H9 (cell line): Measurements from ENCODE around the gene TRIM17. TPM values are rescaled to one million over a fixed set of nuclear protein-coding genes. Genes with fewer than 3 reads are reported as not detected.

Experiments
- DNase-seq: peaks from one replicate; pipeline ENCODE4 v3.0.0-alpha.2; 2017
- H2AFZ ChIP-seq: one replicate; pipeline ENCODE4 v1.6.1; 2013; ENCODE audit warnings: mild to moderate bottlenecking, low read length, control low read depth, moderate library complexity
- H2AK5ac ChIP-seq: 2 replicates; pipeline ENCODE4 v1.6.1; 2013; ENCODE audit warnings: low read length, control low read depth, mixed read lengths; ENCODE audit not compliant: insufficient read length
- H2BK120ac ChIP-seq: one replicate; pipeline ENCODE4 v1.6.1; 2013; ENCODE audit warnings: low read depth, mild to moderate bottlenecking, low read length, control low read depth, inconsistent platforms; ENCODE audit not compliant: poor library complexity, severe bottlenecking
- H2BK12ac ChIP-seq: 2 replicates; pipeline ENCODE4 v1.6.1; 2013; ENCODE audit warnings: low read length, control low read depth, mixed read lengths, low read depth; ENCODE audit not compliant: insufficient read length
- H2BK15ac ChIP-seq: 2 replicates; pipeline ENCODE4 v1.6.1; 2013; ENCODE audit warnings: low read depth, low read length, control low read depth
- H2BK20ac ChIP-seq: one replicate; pipeline ENCODE4 v1.6.1; 2013; ENCODE audit warnings: low read depth, mild to moderate bottlenecking, low read length, control low read depth, inconsistent platforms; ENCODE audit not compliant: poor library complexity, severe bottlenecking
- H2BK5ac ChIP-seq: 2 replicates; pipeline ENCODE4 v1.6.1; 2013; ENCODE audit warnings: low read length, control low read depth, mixed read lengths; ENCODE audit not compliant: insufficient read length
- H3K14ac ChIP-seq: 2 replicates; pipeline ENCODE4 v1.6.1; 2013; ENCODE audit warnings: low read length, control low read depth; ENCODE audit not compliant: insufficient read depth
- H3K18ac ChIP-seq: 2 replicates; pipeline ENCODE4 v1.6.1; 2013; ENCODE audit warnings: low read depth, mild to moderate bottlenecking, mixed read lengths, low read length, control low read depth; ENCODE audit not compliant: insufficient read length
- H3K23ac ChIP-seq: 2 replicates; pipeline ENCODE4 v1.6.1; 2013; ENCODE audit warnings: low read length, control low read depth, mixed read lengths, low read depth; ENCODE audit not compliant: insufficient read length
- H3K23me2 ChIP-seq: 2 replicates; pipeline ENCODE4 v1.6.1; 2013; ENCODE audit warnings: low read depth, mild to moderate bottlenecking, mixed read lengths, low read length, control low read depth; ENCODE audit not compliant: insufficient read length, poor library complexity, severe bottlenecking
- H3K27ac ChIP-seq: 2 replicates; pipeline ENCODE4 v1.5.1; 2013; ENCODE audit warnings: low read length, control low read depth, mixed read lengths, low read depth; ENCODE audit not compliant: insufficient read length
- H3K27me3 ChIP-seq: 2 replicates; pipeline ENCODE4 v1.6.1; 2013; ENCODE audit warnings: low read length, control low read depth, inconsistent platforms; ENCODE audit not compliant: insufficient read depth
- H3K4ac ChIP-seq: 2 replicates; pipeline ENCODE4 v1.6.1; 2013; ENCODE audit warnings: low read depth, mild to moderate bottlenecking, control low read depth, inconsistent platforms, low read length, moderate library complexity
- H3K4me1 ChIP-seq: 2 replicates; pipeline ENCODE4 v1.6.1; 2013; ENCODE audit warnings: low read length, control low read depth, inconsistent platforms; ENCODE audit not compliant: insufficient read depth
- H3K4me2 ChIP-seq: 2 replicates; pipeline ENCODE4 v1.6.1; 2013; ENCODE audit warnings: low read length, control low read depth, mixed read lengths; ENCODE audit not compliant: insufficient read length, insufficient read depth
- H3K56ac ChIP-seq: 2 replicates; pipeline ENCODE4 v1.6.1; 2013; ENCODE audit warnings: low read depth, mild to moderate bottlenecking, mixed read lengths, low read length, control low read depth; ENCODE audit not compliant: insufficient read length
- H3K79me1 ChIP-seq: 2 replicates; pipeline ENCODE4 v1.6.1; 2013; ENCODE audit warnings: low read depth, mild to moderate bottlenecking, moderate library complexity, low read length, control low read depth, inconsistent platforms; ENCODE audit not compliant: insufficient read depth, poor library complexity, severe bottlenecking
- H3K79me2 ChIP-seq: 2 replicates; pipeline ENCODE4 v1.6.1; 2013; ENCODE audit warnings: low read length, control low read depth, inconsistent platforms; ENCODE audit not compliant: insufficient read depth
- H3K9ac ChIP-seq: 2 replicates; pipeline ENCODE4 v1.6.1; 2013; ENCODE audit warnings: low read length, control low read depth, mixed read lengths; ENCODE audit not compliant: insufficient read length; ENCODE audit errors: extremely low read depth
- H3K9me3 ChIP-seq: one replicate; pipeline ENCODE4 v1.6.1; 2013; ENCODE audit warnings: low read depth, low read length, inconsistent platforms; ENCODE audit not compliant: control insufficient read depth
- H3T11ph ChIP-seq: one replicate; pipeline ENCODE4 v1.6.1; 2013; ENCODE audit warnings: mild to moderate bottlenecking, low read length, control low read depth, inconsistent platforms
- H4K20me1 ChIP-seq: one replicate; pipeline ENCODE4 v1.6.1; 2013; ENCODE audit not compliant: control insufficient read depth, insufficient read length, insufficient read depth
- H4K5ac ChIP-seq: 2 replicates; pipeline ENCODE4 v1.6.1; 2013; ENCODE audit warnings: low read depth, mild to moderate bottlenecking, mixed read lengths, low read length, control low read depth; ENCODE audit not compliant: insufficient read length
- H4K8ac ChIP-seq: replicated peaks from 2 replicates; pipeline ENCODE4 v1.6.1; 2013; ENCODE audit warnings: low read length, control low read depth, mixed read lengths, low read depth; ENCODE audit not compliant: insufficient read length
- H4K91ac ChIP-seq: 2 replicates; pipeline ENCODE4 v1.6.1; 2013; ENCODE audit warnings: low read depth, mild to moderate bottlenecking, moderate library complexity, mixed read lengths, low read length, control low read depth; ENCODE audit not compliant: insufficient read length
- H3K27ac Mint-ChIP-seq, 3 experiments: 2 replicates in 2 of 3; 3 replicates in 1 of 3; pipeline ENCODE4 v1.8.0; 2020 to 2021; ENCODE audit warnings: mixed read lengths in 3 of 3, mild to moderate bottlenecking in 1 of 3, moderate library complexity in 1 of 3
- H3K27me3 Mint-ChIP-seq: 2 replicates; pipeline ENCODE4 v1.8.0; 2021; ENCODE audit warnings: low read depth, mild to moderate bottlenecking, moderate library complexity, mixed read lengths
- H3K36me3 Mint-ChIP-seq, 3 experiments: 2 replicates in 2 of 3; 3 replicates in 1 of 3; pipeline ENCODE4 v1.8.0; 2020 to 2021; ENCODE audit warnings: low read depth in 3 of 3, mixed read lengths in 3 of 3; ENCODE audit not compliant: insufficient read depth in 1 of 3
- H3K4me1 Mint-ChIP-seq, 2 experiments: 2 replicates each; pipeline ENCODE4 v1.8.0; 2020; ENCODE audit warnings: mixed read lengths in 2 of 2
- H3K4me3 Mint-ChIP-seq, 2 experiments: 2 replicates in 1 of 2; 3 replicates in 1 of 2; pipeline ENCODE4 v1.8.0; 2020 to 2021; ENCODE audit warnings: mild to moderate bottlenecking in 2 of 2, mixed read lengths in 2 of 2, moderate library complexity in 1 of 2
- H3K9me3 Mint-ChIP-seq, 2 experiments: 2 replicates in 1 of 2; 3 replicates in 1 of 2; pipeline ENCODE4 v1.8.0; 2020; ENCODE audit warnings: mild to moderate bottlenecking in 2 of 2, mixed read lengths in 2 of 2, moderate library complexity in 1 of 2
- WGBS: extraction: QIAGEN DNeasy Blood & Tissue Kit; methylation state at CpG from one replicate; pipeline ENCODE4 v1.1.7; 2013; ENCODE audit warnings: missing lambda C conversion rate, low lambda C conversion rate, mixed read lengths; ENCODE audit not compliant: insufficient read length; ENCODE audit errors: extremely low coverage; 5-methylcytosine and 5-hydroxymethylcytosine counted together
- total RNA-seq: library from RNA; stranded (reverse); gene quantifications from 2 replicates; pipeline ENCODE4 v1.2.1, GENCODE V29; 2021
- TF ChIP-seq, protein P1 (sequence below): fragments of 200-600 bp; sonication (generic); conservative IDR thresholded peaks from 3 replicates; pipeline ENCODE4 v1.8.0; 2021; ENCODE audit warnings: antibody characterized with exemption, mild to moderate bottlenecking

Gene TRIM17
- total RNA-seq, 1 experiment from 2014 or later: 2.8 TPM

- H3K4me3 Mint-ChIP-seq: peak overlapping the region; percentile 35 to 78
- WGBS: no CpG with 5 or more reads among the region's 1 CpG
- TF ChIP-seq, protein P1, sequence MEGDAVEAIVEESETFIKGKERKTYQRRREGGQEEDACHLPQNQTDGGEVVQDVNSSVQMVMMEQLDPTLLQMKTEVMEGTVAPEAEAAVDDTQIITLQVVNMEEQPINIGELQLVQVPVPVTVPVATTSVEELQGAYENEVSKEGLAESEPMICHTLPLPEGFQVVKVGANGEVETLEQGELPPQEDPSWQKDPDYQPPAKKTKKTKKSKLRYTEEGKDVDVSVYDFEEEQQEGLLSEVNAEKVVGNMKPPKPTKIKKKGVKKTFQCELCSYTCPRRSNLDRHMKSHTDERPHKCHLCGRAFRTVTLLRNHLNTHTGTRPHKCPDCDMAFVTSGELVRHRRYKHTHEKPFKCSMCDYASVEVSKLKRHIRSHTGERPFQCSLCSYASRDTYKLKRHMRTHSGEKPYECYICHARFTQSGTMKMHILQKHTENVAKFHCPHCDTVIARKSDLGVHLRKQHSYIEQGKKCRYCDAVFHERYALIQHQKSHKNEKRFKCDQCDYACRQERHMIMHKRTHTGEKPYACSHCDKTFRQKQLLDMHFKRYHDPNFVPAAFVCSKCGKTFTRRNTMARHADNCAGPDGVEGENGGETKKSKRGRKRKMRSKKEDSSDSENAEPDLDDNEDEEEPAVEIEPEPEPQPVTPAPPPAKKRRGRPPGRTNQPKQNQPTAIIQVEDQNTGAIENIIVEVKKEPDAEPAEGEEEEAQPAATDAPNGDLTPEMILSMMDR: no peak; the same call in 2 of the 3 replicates
- Histone ChIP-seq H3K9ac (no peak overlapping the region), H4K8ac (no peak overlapping the region), H3K56ac (no peak overlapping the region), H3K79me2 (no peaks in the 10 kb centered on the region), H2AK5ac (no peak overlapping the region), H3T11ph (no peak overlapping the region), H3K23ac (no peak overlapping the region), H4K20me1 (no peaks in the 10 kb centered on the region), H2BK15ac (no peak overlapping the region), H3K4me1 (no peaks in the 10 kb centered on the region), H3K27ac (no peak overlapping the region), H2BK20ac (no peak overlapping the region), H2AFZ (no peak overlapping the region), H3K79me1 (no peaks in the 10 kb centered on the region), H2BK120ac (no peak overlapping the region), H3K18ac (no peak overlapping the region), H3K4ac (no peak overlapping the region), H2BK5ac (no peak overlapping the region), H3K9me3 (no peaks in the 10 kb centered on the region), H3K27me3 (no peaks in the 10 kb centered on the region), H4K5ac (no peak overlapping the region), H4K91ac (no peak overlapping the region), H3K4me2 (peak overlapping the region; percentile 17), H2BK12ac (no peak overlapping the region), H3K14ac (no peak overlapping the region), H3K23me2 (no peaks in the 10 kb centered on the region)
- no peak for DNase-seq
- H3K4me1 Mint-ChIP-seq: peaks cover 21 to 24% of the 10 kb centered on the region in 2 experiments
- peaks cover 4 to 8% (median 5%) of the 10 kb centered on the region in 3 experiments; a peak in 6 of 7 replicates for H3K36me3 Mint-ChIP-seq
- H3K27ac Mint-ChIP-seq: no peak overlapping the region
- peaks cover 22% of the 10 kb centered on the region for H3K27me3 Mint-ChIP-seq
- H3K9me3 Mint-ChIP-seq: no peaks in the 10 kb centered on the region; a peak in 1 of 5 replicates
Observed at GRCh38 chr1:228455715-228456114, 39.1 kb upstream of the TRIM17 start.
